Left renal pelvis (tissue), 4 donors: ENCODE data around the gene GAS2L1. TPM values are rescaled to one million over a fixed set of nuclear protein-coding genes. Genes with fewer than 3 reads are reported as not detected.
"Not testable (repeated sequence)": the region's sequence is repeated elsewhere in the genome, so short reads cannot be mapped to it uniquely, and the experiment has no call there.

Experiments
- DNase-seq, 4 donors: peaks; one replicate each; pipeline ENCODE4 v3.0.0-alpha.2; 2013; ENCODE audit warnings: low read depth in 4 of 4, low spot score in 3 of 4
- polyA plus RNA-seq, 4 donors: library from polyadenylated mRNA; unstranded; fragments of 120-200 nt; gene quantifications; one replicate each; pipeline ENCODE4 v1.2.1, GENCODE V29; 2013; ENCODE audit not compliant: insufficient read length in 4 of 4

The GAS2L1 gene
- polyA plus RNA-seq, 4 donors: 5.3 to 10.9 (median 7.9) TPM

GRCh38 chr22:29339381-29340235 lies 33.2 kb downstream of the GAS2L1 start:
- DNase-seq: no peak

GRCh38 chr22:29340566-29340965 lies 34.1 kb downstream of the GAS2L1 start:
- no peak for DNase-seq

GRCh38 chr22:29341056-29341848 lies 34.8 kb downstream of the GAS2L1 start:
- no peak for DNase-seq

GRCh38 chr22:29341849-29342127 lies 35.3 kb downstream of the GAS2L1 start:
- DNase-seq: no peak

GRCh38 chr22:29342177-29342576 lies 35.7 kb downstream of the GAS2L1 start:
- no peak for DNase-seq

- no peak for DNase-seq
Measured at GRCh38 chr22:29342577-29343312, 36.3 kb downstream of the GAS2L1 start.

- no peak for DNase-seq
Measured at GRCh38 chr22:29343313-29343805, 36.9 kb downstream of the GAS2L1 start.

GRCh38 chr22:29344137-29344536 lies 37.7 kb downstream of the GAS2L1 start:
- no peak for DNase-seq

- DNase-seq: not testable (repeated sequence)
Measured at GRCh38 chr22:29344889-29345288, 38.4 kb downstream of the GAS2L1 start.

- no peak for DNase-seq
Measured at GRCh38 chr22:29345932-29346331, 39.5 kb downstream of the GAS2L1 start.

GRCh38 chr22:29346659-29347058 lies 40.2 kb downstream of the GAS2L1 start:
- no peak for DNase-seq

- DNase-seq: no peak
Measured at GRCh38 chr22:29348041-29348440, 41.6 kb downstream of the GAS2L1 start.

GRCh38 chr22:29348956-29349355 lies 42.5 kb downstream of the GAS2L1 start:
- DNase-seq: no peak

- DNase-seq: no peak
Measured at GRCh38 chr22:29351042-29351441, 44.6 kb downstream of the GAS2L1 start.

GRCh38 chr22:29351891-29352290 lies 45.4 kb downstream of the GAS2L1 start:
- DNase-seq: no peak

GRCh38 chr22:29352778-29353177 lies 46.3 kb downstream of the GAS2L1 start:
- no peak for DNase-seq

- no peak for DNase-seq
Measured at GRCh38 chr22:29353286-29353685, 46.8 kb downstream of the GAS2L1 start.

GRCh38 chr22:29353860-29354259 lies 47.4 kb downstream of the GAS2L1 start:
- DNase-seq: no peak

- not testable (repeated sequence) for DNase-seq
Measured at GRCh38 chr22:29357193-29357890, 50.9 kb downstream of the GAS2L1 start.

GRCh38 chr22:29359469-29359868 lies 53.0 kb downstream of the GAS2L1 start:
- DNase-seq: peak in 1 of 4 donors; percentile 8
